Ovary (tissue), 3 donors: ENCODE data around the gene PBRM1.

Source experiments
- CTCF ChIP-seq, 3 donors: fragments of 450-650 bp in 2 of 3; fragments of 200-600 bp in 1 of 3; IDR thresholded peaks; one replicate each; pipeline versions ENCODE4 v1.5.1 to v1.8.0; 2016 to 2022; ENCODE audit warnings: antibody characterized with exemption in 3 of 3, mild to moderate bottlenecking in 1 of 3
- EP300 ChIP-seq: sonication (generic); formaldehyde crosslinking; IDR thresholded peaks from one replicate; pipeline ENCODE4 v1.6.1; 2017; ENCODE audit warnings: antibody characterized with exemption
- POLR2A ChIP-seq: fragments of 450-650 bp; IDR thresholded peaks from one replicate; pipeline ENCODE4 v1.6.1; 2017; ENCODE audit warnings: antibody characterized with exemption, mild to moderate bottlenecking, moderate library complexity
- donor health status: DM: no; HTN: no; CAD: no.

- TF ChIP-seq CTCF (IDR thresholded peaks at IDR 0.05) (no peak), POLR2A (no peak), EP300 (no peak)
Observed at GRCh38 chr3:52546111-52546901, 139.4 kb downstream of the PBRM1 start.
